Measurements from ENCODE around the gene IGF1R.

The IGF1R gene

DNA sequence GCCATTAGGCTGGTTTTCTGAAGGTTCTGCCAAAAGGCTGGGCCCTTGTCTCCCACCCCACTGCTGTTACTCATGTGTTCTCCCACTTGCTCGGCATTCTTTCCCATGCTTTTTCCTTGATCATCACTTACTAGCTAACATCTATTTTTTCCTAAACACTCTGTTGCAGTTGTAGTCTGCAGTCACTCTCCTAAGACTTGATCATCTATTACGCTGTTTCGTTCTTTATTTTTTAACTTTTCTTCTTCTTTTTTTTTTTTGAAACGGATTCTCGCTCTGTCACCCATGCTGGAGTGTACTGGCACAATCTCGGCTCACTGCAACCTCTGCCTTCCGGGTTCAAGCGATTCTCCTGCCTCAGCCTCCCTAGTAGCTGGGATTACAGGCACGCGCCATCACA is 176.3 kb downstream of the IGF1R start:
- no peaks in the 10 kb centered on the region for H3K27me3 ChIP-seq (ENCODE audit: control insufficient read depth, insufficient read depth, low read length)
- H3K36me3 ChIP-seq (ENCODE audit: control insufficient read depth, insufficient read depth, low read length): no peaks in the 10 kb centered on the region
- WGBS (ENCODE audit: insufficient coverage, insufficient read length): no CpG with 5 or more reads among the region's 10 CpGs
- H3K9me3 ChIP-seq (ENCODE audit: control insufficient read depth, insufficient read depth, low read length): no peaks in the 10 kb centered on the region
- DNase-seq (ENCODE audit: low read depth, low spot score): no peak
- peaks cover 9% of the 10 kb centered on the region for H3K4me1 ChIP-seq (ENCODE audit: control insufficient read depth, insufficient read depth, low read length)
- H3K27ac ChIP-seq (ENCODE audit: low read length): no peak overlapping the region
- H3K4me3 ChIP-seq (ENCODE audit: low read length): no peak overlapping the region

DNA sequence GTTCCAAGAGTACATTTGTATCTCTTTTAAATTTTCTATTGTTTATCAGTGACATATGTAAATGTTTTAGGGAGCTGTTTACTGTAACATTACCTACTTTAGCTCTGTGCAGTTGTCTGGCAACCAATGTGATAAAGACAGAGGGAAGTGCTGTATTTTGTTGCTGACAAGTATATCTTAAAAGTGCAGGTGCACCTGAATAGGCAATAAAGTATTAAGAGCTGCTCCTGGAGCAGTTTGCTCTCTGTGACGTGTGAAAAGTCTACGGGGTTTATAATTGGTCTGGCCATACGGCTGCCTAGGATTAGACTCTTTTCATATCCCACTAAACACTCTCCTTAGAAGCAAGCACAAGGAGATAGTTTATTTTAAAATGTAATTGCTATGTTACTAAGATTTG is 178.3 kb downstream of the IGF1R start:
- no peak overlapping the region for H3K27ac ChIP-seq (ENCODE audit: low read length)
- WGBS (ENCODE audit: insufficient coverage, insufficient read length): no CpG with 5 or more reads among the region's 3 CpGs
- H3K4me1 ChIP-seq (ENCODE audit: control insufficient read depth, insufficient read depth, low read length): peaks cover 8% of the 10 kb centered on the region
- no peaks in the 10 kb centered on the region for H3K36me3 ChIP-seq (ENCODE audit: control insufficient read depth, insufficient read depth, low read length)
- H3K9me3 ChIP-seq (ENCODE audit: control insufficient read depth, insufficient read depth, low read length): no peaks in the 10 kb centered on the region; the same call in 1 of the 2 replicates
- H3K27me3 ChIP-seq (ENCODE audit: control insufficient read depth, insufficient read depth, low read length): no peaks in the 10 kb centered on the region
- no peak overlapping the region for H3K4me3 ChIP-seq (ENCODE audit: low read length)
- no peak for DNase-seq (ENCODE audit: low read depth, low spot score)

DNA sequence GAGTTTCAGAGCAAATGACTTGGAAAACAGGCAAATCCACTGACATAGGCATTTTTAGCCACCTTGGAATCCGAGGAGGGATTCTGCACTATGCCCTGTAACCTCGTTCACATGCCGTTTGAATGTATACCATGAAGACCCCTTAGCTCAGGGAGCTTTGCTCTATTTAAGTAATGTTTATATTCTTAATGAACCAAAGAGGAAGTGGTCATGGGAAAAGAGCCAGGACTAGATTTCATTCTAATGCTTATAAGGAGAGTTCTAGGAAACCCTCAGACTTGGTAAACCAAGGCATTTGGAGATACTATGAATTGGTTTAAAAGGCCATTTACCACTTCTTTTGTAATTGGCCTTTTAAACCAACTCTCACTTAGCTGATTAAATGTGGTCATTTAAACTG is 178.9 kb downstream of the IGF1R start:
- Histone ChIP-seq H3K9me3 (ENCODE audit: control insufficient read depth, insufficient read depth, low read length) (no peaks in the 10 kb centered on the region; the same call in 1 of the 2 replicates), H3K4me1 (ENCODE audit: control insufficient read depth, insufficient read depth, low read length) (peaks cover 7% of the 10 kb centered on the region), H3K27ac (ENCODE audit: low read length) (no peak overlapping the region), H3K4me3 (ENCODE audit: low read length) (no peak overlapping the region), H3K27me3 (ENCODE audit: control insufficient read depth, insufficient read depth, low read length) (no peaks in the 10 kb centered on the region), H3K36me3 (ENCODE audit: control insufficient read depth, insufficient read depth, low read length) (no peaks in the 10 kb centered on the region)
- no CpG with 5 or more reads among the region's 3 CpGs for WGBS (ENCODE audit: insufficient coverage, insufficient read length)
- no peak for DNase-seq (ENCODE audit: low read depth, low spot score)

- DNase-seq (ENCODE audit: low read depth, low spot score): no peak
- H3K4me3 ChIP-seq (ENCODE audit: low read length): no peak overlapping the region
- no peaks in the 10 kb centered on the region; the same call in 1 of the 2 replicates for H3K9me3 ChIP-seq (ENCODE audit: control insufficient read depth, insufficient read depth, low read length)
- H3K4me1 ChIP-seq (ENCODE audit: control insufficient read depth, insufficient read depth, low read length): peaks cover 1% of the 10 kb centered on the region; the same call in 1 of the 2 replicates
- H3K27ac ChIP-seq (ENCODE audit: low read length): no peak overlapping the region
- no peaks in the 10 kb centered on the region for H3K36me3 ChIP-seq (ENCODE audit: control insufficient read depth, insufficient read depth, low read length)
- no CpG with 5 or more reads among the region's 4 CpGs for WGBS (ENCODE audit: insufficient coverage, insufficient read length)
- no peaks in the 10 kb centered on the region for H3K27me3 ChIP-seq (ENCODE audit: control insufficient read depth, insufficient read depth, low read length)
Observed at GRCh38 chr15:98830034-98830634, 181.8 kb downstream of the IGF1R start.

DNA sequence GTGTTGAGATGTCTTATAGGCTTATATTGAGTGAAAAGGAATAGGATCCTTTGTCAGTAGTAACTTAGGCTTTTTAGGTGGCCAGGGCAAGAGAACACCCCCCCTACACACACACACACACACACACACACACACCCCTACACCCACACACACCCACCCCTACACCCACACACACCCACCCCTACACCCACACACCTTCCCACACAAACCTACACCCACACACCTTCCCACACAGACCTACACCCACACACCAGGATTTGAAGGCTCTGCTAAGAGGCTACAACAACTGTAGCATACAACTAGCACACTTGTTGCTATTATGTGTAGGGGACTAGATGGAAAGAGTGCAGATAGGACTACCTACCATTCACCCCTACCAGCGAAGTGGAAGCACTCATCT is 186.6 kb downstream of the IGF1R start:
- Histone ChIP-seq H3K27ac (ENCODE audit: low read length) (no peak overlapping the region), H3K27me3 (ENCODE audit: control insufficient read depth, insufficient read depth, low read length) (no peaks in the 10 kb centered on the region; the same call in 1 of the 2 replicates), H3K4me3 (ENCODE audit: low read length) (no peak overlapping the region), H3K4me1 (ENCODE audit: control insufficient read depth, insufficient read depth, low read length) (peaks cover 1% of the 10 kb centered on the region; the same call in 1 of the 2 replicates), H3K9me3 (ENCODE audit: control insufficient read depth, insufficient read depth, low read length) (no peaks in the 10 kb centered on the region; the same call in 1 of the 2 replicates), H3K36me3 (ENCODE audit: control insufficient read depth, insufficient read depth, low read length) (no peaks in the 10 kb centered on the region)
- WGBS (ENCODE audit: insufficient coverage, insufficient read length): no CpG with 5 or more reads among the region's 1 CpG
- no peak for DNase-seq (ENCODE audit: low read depth, low spot score)

DNA sequence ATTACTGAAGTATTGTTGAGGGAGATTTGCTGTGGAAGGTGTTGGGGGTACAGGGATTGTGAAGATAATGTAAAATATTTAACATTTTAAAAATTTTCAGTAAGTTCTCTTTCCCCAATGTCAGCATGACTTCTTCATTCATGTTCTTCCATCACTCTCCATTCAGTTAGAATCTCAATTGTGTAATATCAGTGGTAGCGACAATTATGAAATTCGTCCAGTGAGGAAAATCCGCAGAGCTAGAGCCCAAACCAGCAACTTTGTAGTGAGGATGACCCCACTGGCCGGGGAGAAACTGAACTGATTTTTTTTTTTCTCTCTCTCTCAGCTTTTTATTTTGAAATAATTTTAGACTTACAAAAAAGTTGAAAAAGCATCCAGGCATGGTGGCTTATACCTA is 187.5 kb downstream of the IGF1R start:
- no peaks in the 10 kb centered on the region for H3K9me3 ChIP-seq (ENCODE audit: control insufficient read depth, insufficient read depth, low read length)
- no peak overlapping the region for H3K27ac ChIP-seq (ENCODE audit: low read length)
- no peaks in the 10 kb centered on the region for H3K36me3 ChIP-seq (ENCODE audit: control insufficient read depth, insufficient read depth, low read length)
- no peak overlapping the region for H3K4me3 ChIP-seq (ENCODE audit: low read length)
- no peak for DNase-seq (ENCODE audit: low read depth, low spot score)
- no peaks in the 10 kb centered on the region; the same call in 1 of the 2 replicates for H3K27me3 ChIP-seq (ENCODE audit: control insufficient read depth, insufficient read depth, low read length)
- H3K4me1 ChIP-seq (ENCODE audit: control insufficient read depth, insufficient read depth, low read length): peaks cover 1% of the 10 kb centered on the region; the same call in 1 of the 2 replicates
- no CpG with 5 or more reads among the region's 4 CpGs for WGBS (ENCODE audit: insufficient coverage, insufficient read length)

DNA sequence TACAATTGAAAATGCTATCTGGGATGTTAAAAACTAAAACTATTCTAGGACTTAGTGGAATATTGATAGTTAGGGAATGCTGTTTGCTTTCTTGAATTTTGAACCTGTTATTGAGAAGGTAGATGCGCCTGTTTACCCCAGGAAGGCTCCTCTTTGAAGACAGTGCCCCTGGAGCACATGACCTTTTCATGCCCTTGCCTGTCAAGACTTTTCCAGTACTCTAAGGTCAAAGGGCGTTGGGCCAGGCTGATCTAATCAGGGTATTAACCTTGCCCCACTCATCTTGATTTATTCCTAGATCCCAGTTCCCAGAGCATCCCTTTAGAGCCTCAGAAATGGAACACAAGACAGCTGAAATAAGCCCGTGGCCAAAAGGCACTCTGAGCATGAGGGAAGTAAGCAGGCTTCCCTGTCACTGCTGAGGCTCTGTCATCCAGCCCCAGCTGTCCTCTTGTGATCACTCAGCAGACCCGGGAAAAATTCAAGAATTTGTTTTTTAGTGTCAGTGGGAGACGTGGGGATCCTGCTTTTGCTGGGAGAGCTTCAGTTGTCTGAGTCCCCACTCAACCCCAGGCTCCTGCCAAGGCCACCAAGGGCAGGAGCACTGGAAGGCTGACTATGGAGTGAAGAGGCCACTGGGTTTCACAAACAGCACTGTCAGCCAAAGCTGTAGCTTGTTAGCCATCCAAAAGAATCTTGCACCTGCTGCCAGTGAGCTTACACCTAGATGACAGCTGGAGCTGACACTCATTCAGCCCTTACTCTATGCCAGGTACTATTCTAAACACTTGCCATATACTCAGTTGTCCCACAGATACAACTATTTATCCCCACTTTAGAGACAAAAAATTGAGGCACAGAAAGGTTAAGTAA is 190.3 kb downstream of the IGF1R start:
- Histone ChIP-seq H3K4me3 (ENCODE audit: low read length) (no peak overlapping the region), H3K9me3 (ENCODE audit: control insufficient read depth, insufficient read depth, low read length) (no peaks in the 10 kb centered on the region), H3K27ac (ENCODE audit: low read length) (no peak overlapping the region), H3K27me3 (ENCODE audit: control insufficient read depth, insufficient read depth, low read length) (no peaks in the 10 kb centered on the region; the same call in 1 of the 2 replicates), H3K36me3 (ENCODE audit: control insufficient read depth, insufficient read depth, low read length) (no peaks in the 10 kb centered on the region), H3K4me1 (ENCODE audit: control insufficient read depth, insufficient read depth, low read length) (no peaks in the 10 kb centered on the region)
- no peak for DNase-seq (ENCODE audit: low read depth, low spot score)
- no CpG with 5 or more reads among the region's 5 CpGs for WGBS (ENCODE audit: insufficient coverage, insufficient read length)

- Histone ChIP-seq H3K9me3 (ENCODE audit: control insufficient read depth, insufficient read depth, low read length) (no peaks in the 10 kb centered on the region), H3K36me3 (ENCODE audit: control insufficient read depth, insufficient read depth, low read length) (no peaks in the 10 kb centered on the region), H3K4me3 (ENCODE audit: low read length) (no peak overlapping the region), H3K27ac (ENCODE audit: low read length) (no peak overlapping the region), H3K4me1 (ENCODE audit: control insufficient read depth, insufficient read depth, low read length) (0 out of 2 replicates have a peak, but pooled peaks cover 1% of the 10 kb centered on the region), H3K27me3 (ENCODE audit: control insufficient read depth, insufficient read depth, low read length) (no peaks in the 10 kb centered on the region; the same call in 1 of the 2 replicates)
- DNase-seq (ENCODE audit: low read depth, low spot score): no peak
- WGBS (ENCODE audit: insufficient coverage, insufficient read length): no CpG with 5 or more reads among the region's 5 CpGs
Observed at GRCh38 chr15:98840053-98840452, 191.7 kb downstream of the IGF1R start.

DNA sequence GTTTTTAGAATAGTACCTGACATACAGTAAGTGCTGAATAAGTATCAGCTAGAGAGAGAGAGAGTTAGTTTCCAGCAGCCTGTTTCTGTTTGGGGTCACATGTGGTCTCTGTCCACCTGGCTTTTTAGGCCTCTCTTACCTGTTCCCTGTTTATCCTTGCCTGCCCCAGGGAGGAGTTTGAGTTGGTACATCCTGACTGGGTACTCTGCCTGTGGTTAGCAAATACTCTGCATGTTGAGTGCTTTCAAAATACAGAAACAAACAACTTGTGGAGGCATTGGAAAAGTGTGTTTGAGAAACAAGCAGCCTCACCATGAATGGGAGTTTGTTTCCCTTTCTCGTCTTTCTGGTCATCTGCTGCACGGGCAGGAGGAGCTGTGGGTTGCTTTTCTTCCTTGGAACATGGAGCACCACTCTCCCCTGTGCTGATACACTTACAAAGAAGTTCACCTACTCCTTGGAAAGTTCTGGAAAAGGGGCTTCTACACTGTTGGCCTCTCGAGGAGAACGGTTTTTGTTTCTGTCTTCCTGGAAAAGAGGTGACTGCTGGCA is 193.2 kb downstream of the IGF1R start:
- Histone ChIP-seq H3K27ac (ENCODE audit: low read length) (no peak overlapping the region), H3K27me3 (ENCODE audit: control insufficient read depth, insufficient read depth, low read length) (no peaks in the 10 kb centered on the region; the same call in 1 of the 2 replicates), H3K4me3 (ENCODE audit: low read length) (no peak overlapping the region), H3K9me3 (ENCODE audit: control insufficient read depth, insufficient read depth, low read length) (no peaks in the 10 kb centered on the region), H3K36me3 (ENCODE audit: control insufficient read depth, insufficient read depth, low read length) (no peaks in the 10 kb centered on the region), H3K4me1 (ENCODE audit: control insufficient read depth, insufficient read depth, low read length) (0 out of 2 replicates have a peak, but pooled peaks cover 1% of the 10 kb centered on the region)
- no peak for DNase-seq (ENCODE audit: low read depth, low spot score)
- no CpG with 5 or more reads among the region's 4 CpGs for WGBS (ENCODE audit: insufficient coverage, insufficient read length)

DNA sequence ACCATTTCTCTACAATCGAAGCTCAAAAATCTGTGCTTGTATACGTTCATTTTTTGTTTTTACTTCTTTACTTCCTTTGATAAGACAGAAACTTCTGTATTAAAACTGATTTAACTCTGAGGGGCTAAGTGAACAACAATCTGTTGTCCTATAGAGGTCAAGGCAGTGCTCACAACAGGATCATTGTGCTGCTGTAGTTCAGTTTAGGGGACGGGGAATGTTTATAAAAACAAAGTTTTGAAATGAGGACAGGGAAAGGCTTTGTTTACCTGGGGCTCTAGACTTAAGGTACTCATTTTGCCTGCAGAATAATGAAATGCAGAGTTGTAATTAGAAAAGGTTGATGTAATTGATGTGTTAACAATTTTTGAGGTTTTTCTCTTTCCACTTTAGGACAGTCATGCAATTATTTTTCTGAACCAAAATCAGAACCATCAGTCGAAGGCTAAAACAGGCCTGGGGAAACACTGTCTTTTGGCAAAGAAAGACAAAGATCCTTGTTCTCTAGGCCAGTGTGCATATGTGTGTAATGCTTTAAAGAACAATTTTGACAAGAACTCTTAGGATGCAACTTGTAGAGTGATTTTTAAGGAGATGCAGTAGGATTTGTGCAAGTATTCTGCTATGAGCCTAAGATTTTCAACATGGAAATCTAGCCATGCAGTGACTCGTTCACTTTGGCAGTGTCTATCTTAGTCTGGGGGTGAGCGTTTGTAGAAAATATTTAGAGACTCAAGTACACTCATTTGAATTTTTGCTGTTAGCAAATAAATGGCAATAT is 194.0 kb downstream of the IGF1R start:
- 0 out of 2 replicates have a peak, but pooled peaks cover 1% of the 10 kb centered on the region for H3K4me1 ChIP-seq (ENCODE audit: control insufficient read depth, insufficient read depth, low read length)
- no peaks in the 10 kb centered on the region; the same call in 1 of the 2 replicates for H3K27me3 ChIP-seq (ENCODE audit: control insufficient read depth, insufficient read depth, low read length)
- no peaks in the 10 kb centered on the region for H3K9me3 ChIP-seq (ENCODE audit: control insufficient read depth, insufficient read depth, low read length)
- WGBS (ENCODE audit: insufficient coverage, insufficient read length): no CpG with 5 or more reads among the region's 6 CpGs
- no peaks in the 10 kb centered on the region for H3K36me3 ChIP-seq (ENCODE audit: control insufficient read depth, insufficient read depth, low read length)
- no peak overlapping the region for H3K27ac ChIP-seq (ENCODE audit: low read length)
- DNase-seq (ENCODE audit: low read depth, low spot score): no peak
- no peak overlapping the region for H3K4me3 ChIP-seq (ENCODE audit: low read length)
